DMS114 treated with DMSO at 0.1 percent for 48 hours (cell line): ENCODE data around the gene KRTAP12-2.
"Not testable (repeated sequence)": the region's sequence is repeated elsewhere in the genome, so short reads cannot be mapped to it uniquely, and the experiment has no call there.

ENCODE experiments used
- DNase-seq: peaks from one replicate; lab custom pipeline; 2025; ENCODE audit not compliant: unreplicated experiment; lab: John Stamatoyannopoulos, UW

The KRTAP12-2 gene

GRCh38 chr21:44686000-44686781, 19.5 kb upstream of the KRTAP12-2 start:
- DNase-seq, result no peak

GRCh38 chr21:44685050-44685449, 18.3 kb upstream of the KRTAP12-2 start:
- not testable (repeated sequence) for DNase-seq

GRCh38 chr21:44684483-44684882, 17.8 kb upstream of the KRTAP12-2 start:
- DNase-seq, result no peak

GRCh38 chr21:44684077-44684476, 17.4 kb upstream of the KRTAP12-2 start:
- no peak for DNase-seq

GRCh38 chr21:44682580-44683151, 15.9 kb upstream of the KRTAP12-2 start:
- DNase-seq, result no peak

GRCh38 chr21:44681861-44682579, 15.3 kb upstream of the KRTAP12-2 start, which contains the start of gene KRTAP12-1:
TSS of gene KRTAP12-1 (minus strand) at chr21:44682163. CDS start at chr21:44682123, 40 bp downstream.
- DNase-seq, result no peak

- DNase-seq, result no peak
Observed at GRCh38 chr21:44681152-44681551, 14.4 kb upstream of the KRTAP12-2 start.

- no peak for DNase-seq
Observed at GRCh38 chr21:44677881-44678280, 11.2 kb upstream of the KRTAP12-2 start.

- DNase-seq, result no peak
Observed at GRCh38 chr21:44671911-44672310, 5.2 kb upstream of the KRTAP12-2 start.

- no peak for DNase-seq
Observed at GRCh38 chr21:44670642-44671432, 4.1 kb upstream of the KRTAP12-2 start.

- DNase-seq, result no peak
Observed at GRCh38 chr21:44667612-44668011, 885 bp upstream of the KRTAP12-2 start.

- DNase-seq, result no peak
Observed at GRCh38 chr21:44664691-44665090, 2.0 kb downstream of the KRTAP12-2 start.

GRCh38 chr21:44661567-44661966, 5.2 kb downstream of the KRTAP12-2 start:
- DNase-seq, result not testable (repeated sequence)

- DNase-seq, result no peak
Observed at GRCh38 chr21:44658913-44659595, 7.7 kb downstream of the KRTAP12-2 start.

- DNase-seq, result no peak
Observed at GRCh38 chr21:44658541-44658910, 8.2 kb downstream of the KRTAP12-2 start.

GRCh38 chr21:44657635-44658540, 8.8 kb downstream of the KRTAP12-2 start, which contains the start of gene KRTAP12-3:
TSS of gene KRTAP12-3 (plus strand) at chr21:44657932. CDS start at chr21:44657980, 48 bp downstream.
- DNase-seq, result no peak

GRCh38 chr21:44656868-44657267, 9.9 kb downstream of the KRTAP12-2 start:
- DNase-seq, result no peak

- DNase-seq, result no peak
Observed at GRCh38 chr21:44654576-44655175, 12.1 kb downstream of the KRTAP12-2 start, which contains the start of gene KRTAP12-4. TSS of gene KRTAP12-4 (minus strand) at chr21:44654659. CDS start at chr21:44654614, 45 bp downstream.
